A549 (cell line): Measurements from ENCODE around the gene MISFA. TPM values are rescaled to one million over a fixed set of nuclear protein-coding genes. Genes with fewer than 3 reads are reported as not detected.
"Not testable (repeated sequence)": the region's sequence is repeated elsewhere in the genome, so short reads cannot be mapped to it uniquely, and the experiment has no call there.

ENCODE experiments used
- ATAC-seq, 2 experiments: fragments of 200-7000 bp in 1 of 2; fragments of >200 bp in 1 of 2; cut with Nextera tagmentation in 1 of 2; cut with Tn5 transposase in 1 of 2; 3 replicates each; pipeline versions ENCODE4 v1.8.0 to v1.9.1; 2018 to 2020; ENCODE audit warnings: mild to moderate bottlenecking in 1 of 2, moderate library complexity in 1 of 2
- CTCF ChIA-PET: fragments of 300-600 bp; sonication (Branson Sonifier 250); formaldehyde crosslinking; extraction: SDS; loops from one replicate; lab custom pipeline; 2021; ENCODE audit warnings: antibody characterized with exemption, inconsistent platforms; lab: Yijun Ruan, JAX
- POLR2A ChIA-PET: fragments of 350-600 bp; formaldehyde crosslinking; extraction: SDS; loops from one replicate; lab custom pipeline; 2021; ENCODE audit warnings: antibody characterized with exemption, inconsistent platforms; lab: Yijun Ruan, JAX
- DNase-seq, 2 experiments: peaks; one replicate each; pipeline versions ENCODE4 v3.0.0 to v3.0.0-alpha.2; 2011 to 2016; ENCODE audit warnings: low read depth in 1 of 2, low spot score in 1 of 2
- FAIRE-seq: peaks from 2 replicates; lab custom pipeline; 2011; peaks lifted over from hg19 to GRCh38; lab: Jason Lieb, UNC
- H3K27ac ChIP-seq, 2 experiments: fragments of >200 bp; sonication (Bioruptor Twin); formaldehyde crosslinking; 3 replicates each; pipeline ENCODE4 v1.5.1; 2016 to 2017
- H3K4me1 ChIP-seq: fragments of >200 bp; sonication (Bioruptor Twin); formaldehyde crosslinking; 3 replicates; pipeline ENCODE4 v1.6.1; 2016
- H3K4me2 ChIP-seq: fragments of >200 bp; sonication (Bioruptor Twin); formaldehyde crosslinking; 3 replicates; pipeline ENCODE4 v1.6.1; 2016
- H3K4me3 ChIP-seq: fragments of >200 bp; sonication (Bioruptor Twin); formaldehyde crosslinking; 3 replicates; pipeline ENCODE4 v1.5.1; 2016
- H3K9me3 ChIP-seq: fragments of >200 bp; sonication (Bioruptor Twin); formaldehyde crosslinking; 3 replicates; pipeline ENCODE4 v1.6.1; 2016
- BCL3 ChIP-seq: fragments of >200 bp; sonication (Bioruptor Twin); formaldehyde crosslinking; IDR thresholded peaks from 3 replicates; pipeline ENCODE4 v1.6.1; 2016
- CBX8 ChIP-seq: fragments of 200-600 bp; sonication (generic); IDR thresholded peaks from 2 replicates; pipeline ENCODE4 v1.6.1; 2016
- CEBPB ChIP-seq, 2 experiments: fragments of >200 bp in 1 of 2; sonication (Bioruptor Twin) in 1 of 2; formaldehyde crosslinking in 1 of 2; IDR thresholded peaks; 2 replicates each; pipeline ENCODE4 v1.6.1; 2012 to 2016
- CTCF ChIP-seq: fragments of >200 bp; sonication (Bioruptor Twin); formaldehyde crosslinking; IDR thresholded peaks from 3 replicates; pipeline ENCODE4 v1.5.1; 2016
- EHMT2 ChIP-seq: fragments of 200-600 bp; sonication (generic); IDR thresholded peaks from 2 replicates; pipeline ENCODE4 v1.6.1; 2016; ENCODE audit warnings: antibody characterized with exemption, low read depth, mild to moderate bottlenecking, moderate library complexity
- ELK1 ChIP-seq: fragments of 150-350 bp; IDR thresholded peaks from 2 replicates; pipeline ENCODE4 v1.6.1; 2014; ENCODE audit warnings: low read depth, mild to moderate bottlenecking, low read length
- ESRRA ChIP-seq: fragments of 150-350 bp; IDR thresholded peaks from 2 replicates; pipeline ENCODE4 v1.6.1; 2014; ENCODE audit warnings: mild to moderate bottlenecking, low read length, borderline replicate concordance
- FOSB ChIP-seq: fragments of 250-450 bp; sonication (Bioruptor Pico); IDR thresholded peaks from 2 replicates; pipeline ENCODE4 v1.5.0; 2020; ENCODE audit warnings: mild to moderate bottlenecking, moderate library complexity
- FOSL2 ChIP-seq, 2 experiments: fragments of 450-650 bp in 1 of 2; fragments of >200 bp in 1 of 2; sonication (Bioruptor Twin) in 1 of 2; formaldehyde crosslinking; IDR thresholded peaks; 2 replicates each; pipeline versions ENCODE4 v1.5.0 to v1.6.1; 2016 to 2020; ENCODE audit warnings: mild to moderate bottlenecking in 1 of 2, moderate library complexity in 1 of 2
- FOXS1 ChIP-seq: fragments of 250-450 bp; sonication (Bioruptor Pico); IDR thresholded peaks from 2 replicates; pipeline ENCODE4 v1.5.0; 2020; ENCODE audit warnings: mild to moderate bottlenecking, moderate library complexity
- GATA3 ChIP-seq: IDR thresholded peaks from 2 replicates; pipeline ENCODE4 v1.6.1; 2012; ENCODE audit warnings: borderline replicate concordance
- HDAC2 ChIP-seq: fragments of 200-600 bp; sonication (generic); IDR thresholded peaks from 2 replicates; pipeline ENCODE4 v1.6.1; 2016
- HOXB13 ChIP-seq: fragments of 250-450 bp; sonication (Bioruptor Pico); IDR thresholded peaks from 2 replicates; pipeline ENCODE4 v1.5.0; 2020; ENCODE audit warnings: low read depth, mild to moderate bottlenecking, moderate library complexity
- HOXB5 ChIP-seq: fragments of 250-450 bp; sonication (Bioruptor Pico); IDR thresholded peaks from 2 replicates; pipeline ENCODE4 v1.5.0; 2020; ENCODE audit warnings: mild to moderate bottlenecking, moderate library complexity
- KDM5A ChIP-seq: fragments of 200-600 bp; sonication (generic); IDR thresholded peaks from 2 replicates; pipeline ENCODE4 v1.6.1; 2016; ENCODE audit warnings: antibody characterized with exemption, mild to moderate bottlenecking
- MAX ChIP-seq: IDR thresholded peaks from 2 replicates; pipeline ENCODE4 v1.6.1; 2012
- NR3C1 ChIP-seq: fragments of >200 bp; sonication (Bioruptor Twin); formaldehyde crosslinking; IDR thresholded peaks from 3 replicates; pipeline ENCODE4 v1.6.1; 2017
- RNF2 ChIP-seq: fragments of 200-600 bp; sonication (generic); IDR thresholded peaks from 2 replicates; pipeline ENCODE4 v1.6.1; 2016; ENCODE audit warnings: low read depth, mild to moderate bottlenecking, antibody characterized with exemption, moderate library complexity, borderline replicate concordance
- SMC3 ChIP-seq: fragments of >200 bp; sonication (Bioruptor Twin); formaldehyde crosslinking; IDR thresholded peaks from 3 replicates; pipeline ENCODE4 v1.6.1; 2018; ENCODE audit warnings: inconsistent platforms
- USF2 ChIP-seq: fragments of 450-650 bp; IDR thresholded peaks from 2 replicates; pipeline ENCODE4 v1.6.1; 2014; ENCODE audit warnings: antibody characterized with exemption
- ZFP36 ChIP-seq: fragments of 450-650 bp; IDR thresholded peaks from 2 replicates; pipeline ENCODE4 v1.6.1; 2014; ENCODE audit warnings: borderline replicate concordance; ENCODE audit not compliant: partially characterized antibody
- WGBS: methylation state at CpG from one replicate; pipeline ENCODE4 v1.1.6; 2017; ENCODE audit errors: missing lambda C conversion rate; 5-methylcytosine and 5-hydroxymethylcytosine counted together
- polyA plus RNA-seq, 4 experiments: library from polyadenylated mRNA; depleted of rRNA in 3 of 4; stranded (reverse); fragments of >200 nt; fragmentation: RNase III in 1 of 4; extraction: RNeasy Plus Mini Kit Qiagen cat#74134 plus additional on column Dnase treatment in 1 of 4; gene quantifications; 2 replicates in 3 of 4; 3 replicates in 1 of 4; pipeline ENCODE4 v1.2.3, GENCODE V29; 2011 to 2017

MISFA gene
- polyA plus RNA-seq, 2 of the 4 experiments (the other 2 are of a cell fraction), result 1.7 to 6.3 TPM

GRCh38 chr11:18634140-18635032, 34.8 kb downstream of the MISFA start, which contains the start of gene SPTY2D1 (continued):
- no peak for TF ChIP-seq FOSL2 (IDR thresholded peaks at IDR 0.05)
- peak; percentile 67 for TF ChIP-seq FOSL2 (CRISPR knock-in tag; IDR thresholded peaks at IDR 0.05)
- TF ChIP-seq SMC3, result no peak
- TF ChIP-seq CEBPB (IDR thresholded peaks at IDR 0.05), result no peak
- TF ChIP-seq USF2, result peak; percentile 47
- TF ChIP-seq FOSB, result no peak
- no peak for TF ChIP-seq GATA3

- CTCF ChIA-PET, result interaction anchor here (1.2 kb wide), 1 partner anchor 101 kb away, joined by 3 read pairs; no protein-coding TSS in a partner anchor
- Histone ChIP-seq H3K4me2 (no peak overlapping the region), H3K4me3 (no peak overlapping the region), H3K4me1 (no peaks in the 10 kb centered on the region), H3K27ac (no peak overlapping the region), H3K9me3 (no peaks in the 10 kb centered on the region)
- POLR2A ChIA-PET, result no interaction called here
- WGBS, result 15% methylated on average over 1 of the region's 1 CpG
- FAIRE-seq, result no peak
- DNase-seq, result no peak
- TF ChIP-seq HDAC2, result no peak
- no peak for TF ChIP-seq ESRRA
- no peak for TF ChIP-seq EHMT2
- TF ChIP-seq HOXB13 (CRISPR knock-in tag), result no peak
- TF ChIP-seq FOXS1 (CRISPR knock-in tag), result no peak
- no peak for TF ChIP-seq CTCF
- no peak for TF ChIP-seq NR3C1
- ATAC-seq, result no peak
Measured at GRCh38 chr11:18641677-18642076, 42.1 kb downstream of the MISFA start.

- FAIRE-seq, CTCF ChIA-PET, DNase-seq, H3K4me3 ChIP-seq, H3K9me3 ChIP-seq, H3K4me1 ChIP-seq, H3K4me2 ChIP-seq, H3K27ac ChIP-seq, POLR2A ChIA-PET: not testable (repeated sequence)
- WGBS, result 91% methylated on average over 4 of the region's 4 CpGs
- ATAC-seq, result peak in 1 of 2 experiments; percentile 56; a peak in 2 of 6 replicates
Measured at GRCh38 chr11:18643034-18643433, 43.4 kb downstream of the MISFA start.

- TF ChIP-seq MAX (no peak), HDAC2 (no peak), HOXB5 (CRISPR knock-in tag) (no peak), CBX8 (no peak), KDM5A (no peak), ELK1 (no peak), BCL3 (no peak), FOSL2 (IDR thresholded peaks at IDR 0.05) (no peak), FOSL2 (CRISPR knock-in tag; IDR thresholded peaks at IDR 0.05) (no peak), GATA3 (no peak), RNF2 (no peak), ZFP36 (no peak)
- WGBS, result 95% methylated on average over 4 of the region's 4 CpGs
- Histone ChIP-seq H3K4me2 (no peak overlapping the region), H3K27ac (no peak overlapping the region), H3K4me1 (no peaks in the 10 kb centered on the region), H3K9me3 (no peaks in the 10 kb centered on the region), H3K4me3 (no peak overlapping the region)
- DNase-seq, result no peak
- FAIRE-seq, result no peak
- ChIA-PET CTCF (interaction anchor here (0.6 to 1.6 kb wide), 5 partner anchors 25 to 1206 kb away, joined by 3 to 5 read pairs (median 5); no protein-coding TSS in a partner anchor), POLR2A (interaction anchor here (1.2 kb wide), 1 partner anchor 16 kb away, joined by 3 read pairs; no protein-coding TSS in a partner anchor)
- ATAC-seq, result no peak
Measured at GRCh38 chr11:18650353-18650752, 50.8 kb downstream of the MISFA start.
